Measurements from ENCODE around the gene SERPINA1. TPM values are rescaled to one million over a fixed set of nuclear protein-coding genes. Genes with fewer than 3 reads are reported as not detected.

The SERPINA1 gene
- total and polyA plus RNA-seq, 7 experiments from 2014 or later: 0.44 to 300 (median 0.68) TPM

GRCh38 chr14:94379291-94380224, 8.8 kb downstream of the SERPINA1 start:
- no peaks in the 10 kb centered on the region for H3K9me3 ChIP-seq (ENCODE audit: control insufficient read depth in 2 of 3, low read length in 3 of 3)
- ATAC-seq (no peak), DNase-seq (no peak)
- Mint-ChIP-seq H3K27ac (no peak overlapping the region), H3K9me3 (peaks cover 0 to 2% (median 0%) of the 10 kb centered on the region in 11 donors), H3K36me3 (no peaks in the 10 kb centered on the region), H3K4me3 (no peak overlapping the region), H3K4me1 (peaks cover 0 to 5% (median 0%) of the 10 kb centered on the region in 7 donors), H3K27me3 (peaks cover 0 to 15% (median 6%) of the 10 kb centered on the region in 5 donors)
- no peak overlapping the region for H3K4me3 ChIP-seq (ENCODE audit: low read length)
- no peaks in the 10 kb centered on the region for H3K4me1 ChIP-seq (ENCODE audit: control insufficient read depth in 2 of 2, insufficient read depth in 2 of 2, low read length in 2 of 2)
- POLR2A ChIA-PET: no interaction called here
- H3K27ac ChIP-seq (ENCODE audit: low read depth, low read length): no peak overlapping the region
- no peaks in the 10 kb centered on the region for H3K27me3 ChIP-seq (ENCODE audit: control insufficient read depth in 2 of 2, insufficient read depth in 2 of 2, low read length in 2 of 2)
- intact Hi-C loops (cut with micrococcal nuclease): no loop called here
- H3K36me3 ChIP-seq (ENCODE audit: control insufficient read depth in 2 of 3, insufficient read depth in 3 of 3, low read length in 3 of 3): no peaks in the 10 kb centered on the region
- CTCF ChIA-PET: no interaction called here

- POLR2A ChIA-PET: no interaction called here
- Mint-ChIP-seq H3K36me3 (no peaks in the 10 kb centered on the region), H3K4me3 (no peak overlapping the region), H3K4me1 (peaks cover 0 to 5% (median 0%) of the 10 kb centered on the region in 7 donors), H3K27me3 (peaks cover 0 to 19% (median 6%) of the 10 kb centered on the region in 5 donors), H3K27ac (no peak overlapping the region), H3K9me3 (peaks cover 0 to 2% (median 0%) of the 10 kb centered on the region in 11 donors)
- no peaks in the 10 kb centered on the region for H3K36me3 ChIP-seq (ENCODE audit: control insufficient read depth in 2 of 3, insufficient read depth in 3 of 3, low read length in 3 of 3)
- H3K4me3 ChIP-seq (ENCODE audit: low read length): no peak overlapping the region
- DNase-seq (no peak), ATAC-seq (no peak)
- no peak overlapping the region for H3K27ac ChIP-seq (ENCODE audit: low read depth, low read length)
- H3K9me3 ChIP-seq (ENCODE audit: control insufficient read depth in 2 of 3, low read length in 3 of 3): no peaks in the 10 kb centered on the region
- H3K27me3 ChIP-seq (ENCODE audit: control insufficient read depth in 2 of 2, insufficient read depth in 2 of 2, low read length in 2 of 2): no peaks in the 10 kb centered on the region
- CTCF ChIA-PET: no interaction called here
- intact Hi-C loops (cut with micrococcal nuclease): loop anchor here in 1 of 2 donors (1.0 kb wide), 1 partner anchor 15 kb away; no protein-coding TSS in a partner anchor
- H3K4me1 ChIP-seq (ENCODE audit: control insufficient read depth in 2 of 2, insufficient read depth in 2 of 2, low read length in 2 of 2): no peaks in the 10 kb centered on the region
These were observed 9.7 kb downstream of the SERPINA1 start for GRCh38 chr14:94378527-94379290.

- no peak overlapping the region for H3K4me3 ChIP-seq (ENCODE audit: low read length)
- no peaks in the 10 kb centered on the region for H3K9me3 ChIP-seq (ENCODE audit: control insufficient read depth in 2 of 3, low read length in 3 of 3)
- Mint-ChIP-seq H3K4me3 (no peak overlapping the region), H3K36me3 (no peaks in the 10 kb centered on the region), H3K27ac (no peak overlapping the region), H3K27me3 (peaks cover 0 to 21% (median 6%) of the 10 kb centered on the region in 5 donors), H3K4me1 (peaks cover 0 to 5% (median 0%) of the 10 kb centered on the region in 7 donors), H3K9me3 (peaks cover 0 to 2% (median 0%) of the 10 kb centered on the region in 11 donors)
- intact Hi-C loops (cut with micrococcal nuclease): loop anchor here in 1 of 2 donors (1.0 kb wide), 1 partner anchor 15 kb away; no protein-coding TSS in a partner anchor
- H3K27me3 ChIP-seq (ENCODE audit: control insufficient read depth in 2 of 2, insufficient read depth in 2 of 2, low read length in 2 of 2): no peaks in the 10 kb centered on the region
- H3K27ac ChIP-seq (ENCODE audit: low read depth, low read length): no peak overlapping the region
- no peaks in the 10 kb centered on the region for H3K36me3 ChIP-seq (ENCODE audit: control insufficient read depth in 2 of 3, insufficient read depth in 3 of 3, low read length in 3 of 3)
- H3K4me1 ChIP-seq (ENCODE audit: control insufficient read depth in 2 of 2, insufficient read depth in 2 of 2, low read length in 2 of 2): no peaks in the 10 kb centered on the region
- no peak for DNase-seq
- ATAC-seq: no peak
- ChIA-PET CTCF (no interaction called here), POLR2A (no interaction called here)
These were observed 10.4 kb downstream of the SERPINA1 start for GRCh38 chr14:94377866-94378470.

DNA sequence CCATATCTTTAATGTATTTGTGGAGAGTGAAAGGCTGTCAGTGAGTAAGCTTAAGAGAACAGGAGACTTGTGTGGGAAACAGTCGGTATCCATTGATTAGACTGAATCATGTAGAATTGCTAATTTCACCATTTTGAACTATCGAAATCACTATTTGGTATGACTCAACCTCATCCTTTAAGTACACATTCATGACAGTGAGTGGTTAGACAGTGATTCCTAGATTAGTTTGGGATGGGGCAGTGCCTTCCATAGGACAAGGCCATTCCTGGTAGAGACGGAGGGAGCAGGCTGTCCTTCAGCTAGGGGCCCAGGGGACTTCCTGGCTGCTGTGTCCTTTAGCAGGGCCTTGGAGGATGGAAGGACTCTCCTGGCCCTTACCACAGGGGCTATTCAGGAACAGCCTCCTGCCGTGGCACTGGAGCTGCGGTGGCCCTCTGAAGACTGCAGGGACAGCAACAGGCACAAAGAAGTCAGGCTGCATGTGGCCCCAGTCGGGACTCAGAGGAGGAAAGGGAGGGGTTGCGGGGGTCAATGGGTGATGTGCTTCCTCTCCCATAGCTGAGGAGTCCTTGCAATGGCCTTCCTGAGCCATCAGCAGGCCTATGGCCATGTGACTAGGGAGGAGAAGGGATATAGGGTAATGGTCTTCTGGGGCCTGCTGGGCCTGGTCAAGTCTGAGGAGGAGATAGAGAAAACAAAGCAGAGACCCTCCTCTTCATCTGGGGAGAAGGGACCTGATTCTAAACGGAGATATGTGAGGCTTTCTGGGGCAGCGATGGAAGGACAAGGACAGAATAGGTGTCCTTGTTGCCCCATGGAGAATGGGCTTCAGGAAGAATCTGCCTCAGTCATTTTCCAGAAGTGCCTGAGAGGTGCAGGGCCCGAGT, 11.2 kb downstream of the SERPINA1 start:
- ChIA-PET POLR2A (no interaction called here), CTCF (no interaction called here)
- DNase-seq (no peak), ATAC-seq (no peak)
- Histone ChIP-seq H3K36me3 (ENCODE audit: control insufficient read depth in 2 of 3, insufficient read depth in 3 of 3, low read length in 3 of 3) (no peaks in the 10 kb centered on the region), H3K9me3 (ENCODE audit: control insufficient read depth in 2 of 3, low read length in 3 of 3) (no peaks in the 10 kb centered on the region), H3K27ac (ENCODE audit: low read depth, low read length) (no peak overlapping the region), H3K4me3 (ENCODE audit: low read length) (no peak overlapping the region), H3K27me3 (ENCODE audit: control insufficient read depth in 2 of 2, insufficient read depth in 2 of 2, low read length in 2 of 2) (no peaks in the 10 kb centered on the region), H3K4me1 (ENCODE audit: control insufficient read depth in 2 of 2, insufficient read depth in 2 of 2, low read length in 2 of 2) (no peaks in the 10 kb centered on the region)
- intact Hi-C loops (cut with micrococcal nuclease): no loop called here
- H3K27ac Mint-ChIP-seq: no peak overlapping the region
- peaks cover 0 to 25% (median 6%) of the 10 kb centered on the region in 5 donors for H3K27me3 Mint-ChIP-seq
- no peak overlapping the region for H3K4me3 Mint-ChIP-seq
- no peaks in the 10 kb centered on the region for H3K36me3 Mint-ChIP-seq
- H3K9me3 Mint-ChIP-seq: peaks cover 0 to 2% (median 0%) of the 10 kb centered on the region in 11 donors
- peaks cover 0 to 5% (median 0%) of the 10 kb centered on the region in 7 donors for H3K4me1 Mint-ChIP-seq

- ChIA-PET POLR2A (no interaction called here), CTCF (no interaction called here)
- no peaks in the 10 kb centered on the region for H3K36me3 ChIP-seq (ENCODE audit: control insufficient read depth in 2 of 3, insufficient read depth in 3 of 3, low read length in 3 of 3)
- Mint-ChIP-seq H3K4me1 (peaks cover 0 to 5% (median 0%) of the 10 kb centered on the region in 7 donors), H3K4me3 (no peak overlapping the region), H3K27me3 (peaks cover 0 to 26% (median 6%) of the 10 kb centered on the region in 5 donors), H3K27ac (no peak overlapping the region), H3K9me3 (peaks cover 0 to 2% (median 0%) of the 10 kb centered on the region in 11 donors), H3K36me3 (no peaks in the 10 kb centered on the region)
- H3K4me3 ChIP-seq (ENCODE audit: low read length): no peak overlapping the region
- intact Hi-C loops (cut with micrococcal nuclease): no loop called here
- no peaks in the 10 kb centered on the region for H3K4me1 ChIP-seq (ENCODE audit: control insufficient read depth in 2 of 2, insufficient read depth in 2 of 2, low read length in 2 of 2)
- ATAC-seq (no peak), DNase-seq (no peak)
- no peaks in the 10 kb centered on the region for H3K9me3 ChIP-seq (ENCODE audit: control insufficient read depth in 2 of 3, low read length in 3 of 3)
- H3K27ac ChIP-seq (ENCODE audit: low read depth, low read length): no peak overlapping the region
- no peaks in the 10 kb centered on the region for H3K27me3 ChIP-seq (ENCODE audit: control insufficient read depth in 2 of 2, insufficient read depth in 2 of 2, low read length in 2 of 2)
These were observed 12.1 kb downstream of the SERPINA1 start for GRCh38 chr14:94376108-94376975.

All from naive thymus-derived CD4-positive, alpha-beta T cell (primary cell).